PC-3 (cell line): ENCODE measurements around the gene DPEP1. TPM values are rescaled to one million over a fixed set of nuclear protein-coding genes. Genes with fewer than 3 reads are reported as not detected.

Experiments used
- ATAC-seq: fragments of 200-7000 bp; cut with Tn5 transposase; 2 replicates; pipeline ENCODE4 v1.9.1; 2020; ENCODE audit warnings: mild to moderate bottlenecking, moderate library complexity
- BruUV-seq: library from RNA; stranded (reverse); fragments of 400-500 nt; replicated peaks from 2 replicates; lab custom pipeline; 2021; lab: Mats Ljungman, UMichigan
- CTCF ChIA-PET: fragments of 300-600 bp; sonication (Branson Sonifier 250); formaldehyde crosslinking; loops from one replicate; lab custom pipeline; 2022; ENCODE audit warnings: antibody characterized with exemption; lab: Charles Lee
- POLR2A ChIA-PET: fragments of 300-600 bp; sonication (Branson Sonifier 250); formaldehyde crosslinking; loops from one replicate; lab custom pipeline; 2022; ENCODE audit warnings: antibody characterized with exemption; ENCODE audit not compliant: unreplicated experiment; lab: Charles Lee
- DNase-seq: peaks from one replicate; pipeline ENCODE4 v3.0.0-alpha.2; 2015
- H2AFZ ChIP-seq: fragments of 300-600 bp; sonication (generic); 2 replicates; pipeline ENCODE4 v1.6.0; 2016; ENCODE audit warnings: antibody characterized with exemption, low read length
- H3F3A ChIP-seq: fragments of 300-600 bp; sonication (generic); one replicate; pipeline ENCODE4 v1.6.0; 2017; ENCODE audit warnings: antibody characterized with exemption, low read length, control low read depth, mild to moderate bottlenecking; ENCODE audit not compliant: unreplicated experiment
- H3K27ac ChIP-seq: fragments of 300-600 bp; sonication (generic); 2 replicates; pipeline ENCODE4 v1.5.1; 2016; ENCODE audit warnings: mild to moderate bottlenecking, low read length
- H3K27me3 ChIP-seq: fragments of 300-600 bp; sonication (generic); 2 replicates; pipeline ENCODE4 v1.6.1; 2016; ENCODE audit warnings: low read length, mixed read lengths
- H3K36me3 ChIP-seq: fragments of 300-600 bp; sonication (generic); 2 replicates; pipeline ENCODE4 v1.6.1; 2016; ENCODE audit warnings: low read depth, mixed run types, low read length, mixed read lengths
- H3K4me1 ChIP-seq: fragments of 300-600 bp; sonication (generic); 2 replicates; pipeline ENCODE4 v1.5.1; 2016; ENCODE audit warnings: low read length; ENCODE audit not compliant: insufficient read depth
- H3K4me2 ChIP-seq: fragments of 300-600 bp; sonication (generic); 2 replicates; pipeline ENCODE4 v1.6.0; 2016; ENCODE audit warnings: low read length
- H3K4me3 ChIP-seq: fragments of 300-600 bp; sonication (generic); 2 replicates; pipeline ENCODE4 v1.5.1; 2016; ENCODE audit warnings: mild to moderate bottlenecking, low read length, mixed read lengths
- H3K79me2 ChIP-seq: fragments of 300-600 bp; sonication (generic); 2 replicates; pipeline ENCODE4 v1.6.1; 2017; ENCODE audit warnings: low read length, mixed read lengths
- H3K9ac ChIP-seq: fragments of 300-600 bp; sonication (generic); 2 replicates; pipeline ENCODE4 v1.6.0; 2016; ENCODE audit warnings: mild to moderate bottlenecking, low read length
- H3K9me2 ChIP-seq: fragments of 300-600 bp; sonication (generic); replicated peaks from 2 replicates; pipeline ENCODE4 v1.6.1; 2016; ENCODE audit warnings: mixed run types, low read length, mixed read lengths
- H3K9me3 ChIP-seq: fragments of 300-600 bp; sonication (generic); 2 replicates; pipeline ENCODE4 v1.6.1; 2016; ENCODE audit warnings: low read length, mixed read lengths
- H4K20me1 ChIP-seq: fragments of 300-600 bp; sonication (generic); 2 replicates; pipeline ENCODE4 v1.6.1; 2016; ENCODE audit warnings: low read length, mixed read lengths
- CTCF ChIP-seq: fragments of 300-600 bp; sonication (generic); conservative IDR thresholded peaks from 2 replicates; pipeline ENCODE4 v1.5.1; 2017; ENCODE audit warnings: antibody characterized with exemption, low read depth, mild to moderate bottlenecking, low read length
- EZH2 ChIP-seq: fragments of 300-600 bp; sonication (generic); IDR thresholded peaks from one replicate; pipeline ENCODE4 v1.6.1; 2017; ENCODE audit warnings: antibody characterized with exemption, mild to moderate bottlenecking, low read length; ENCODE audit not compliant: unreplicated experiment
- EZH2phosphoT487 ChIP-seq: fragments of 300-600 bp; sonication (generic); IDR thresholded peaks from 2 replicates; pipeline ENCODE4 v1.6.1; 2018; ENCODE audit warnings: mild to moderate bottlenecking, antibody characterized with exemption, low read length, borderline replicate concordance
- intact Hi-C: fragments of 100-400 bp; cut with micrococcal nuclease; formaldehyde crosslinking; loops from 2 replicates; pipeline ENCODE4 v1.9.0; 2023
- total RNA-seq: library from RNA; depleted of rRNA; stranded (reverse); fragments of >200 nt; gene quantifications from 2 replicates; pipeline ENCODE4 v1.2.3, GENCODE V29; 2014

The DPEP1 gene
- total RNA-seq, 1 experiment from 2014 or later = not detected

- H4K20me1 ChIP-seq = no peaks in the 10 kb centered on the region
- ChIA-PET CTCF (no interaction called here), POLR2A (no interaction called here)
- ATAC-seq = no peak
- TF ChIP-seq EZH2 (no peak), CTCF (no peak), EZH2phosphoT487 (no peak)
- H3K36me3 ChIP-seq = no peaks in the 10 kb centered on the region
- no peaks in the 10 kb centered on the region for H3F3A ChIP-seq
- intact Hi-C loops = no loop called here
- peaks cover 5% of the 10 kb centered on the region; the same call in 1 of the 2 replicates for H3K4me1 ChIP-seq
- BruUV-seq = no TSS peak
- no peaks in the 10 kb centered on the region for H3K79me2 ChIP-seq
- no peak overlapping the region for H3K4me3 ChIP-seq
- no peaks in the 10 kb centered on the region for H3K27me3 ChIP-seq
- no peak overlapping the region for H3K9ac ChIP-seq
- no peaks in the 10 kb centered on the region for H3K9me3 ChIP-seq
- H3K9me2 ChIP-seq = no peaks in the 10 kb centered on the region
- H2AFZ ChIP-seq = no peak overlapping the region
- no peak overlapping the region for H3K27ac ChIP-seq
- no peak overlapping the region for H3K4me2 ChIP-seq
- no peak for DNase-seq
These were observed 6.0 kb upstream of the DPEP1 start for GRCh38 chr16:89607453-89607852.

- ATAC-seq (no peak), DNase-seq (no peak)
- H3K27ac ChIP-seq = no peak overlapping the region
- no peaks in the 10 kb centered on the region for H3K9me2 ChIP-seq
- no peaks in the 10 kb centered on the region for H3K36me3 ChIP-seq
- no peaks in the 10 kb centered on the region for H3K4me1 ChIP-seq
- no peaks in the 10 kb centered on the region for H3K27me3 ChIP-seq
- CTCF ChIA-PET = interaction anchor here (0.8 kb wide), 1 partner anchor 115 kb away, joined by 3 read pairs; no protein-coding TSS in a partner anchor
- POLR2A ChIA-PET = interaction anchor here (0.6 kb wide), 1 partner anchor 136 kb away, joined by 3 read pairs; no protein-coding TSS in a partner anchor
- no peaks in the 10 kb centered on the region for H4K20me1 ChIP-seq
- H3K9me3 ChIP-seq = no peaks in the 10 kb centered on the region
- no peak overlapping the region for H3K9ac ChIP-seq
- no peak for TF ChIP-seq CTCF
- TF ChIP-seq EZH2phosphoT487 = no peak
- no peak for TF ChIP-seq EZH2
- H3K4me3 ChIP-seq = no peak overlapping the region
- no peak overlapping the region for H3K4me2 ChIP-seq
- no TSS peak for BruUV-seq
- H3F3A ChIP-seq = no peaks in the 10 kb centered on the region
- intact Hi-C loops = no loop called here
- no peaks in the 10 kb centered on the region for H3K79me2 ChIP-seq
- H2AFZ ChIP-seq = no peak overlapping the region
These were observed 5.3 kb upstream of the DPEP1 start for GRCh38 chr16:89607937-89608740.

- BruUV-seq = no TSS peak
- Histone ChIP-seq H3K9me2 (no peaks in the 10 kb centered on the region), H3K4me1 (no peaks in the 10 kb centered on the region), H3K79me2 (no peaks in the 10 kb centered on the region), H2AFZ (no peak overlapping the region), H3K27me3 (no peaks in the 10 kb centered on the region), H3K4me3 (no peak overlapping the region), H4K20me1 (no peaks in the 10 kb centered on the region), H3F3A (no peaks in the 10 kb centered on the region), H3K27ac (no peak overlapping the region), H3K36me3 (no peaks in the 10 kb centered on the region), H3K4me2 (no peak overlapping the region), H3K9ac (no peak overlapping the region), H3K9me3 (no peaks in the 10 kb centered on the region)
- intact Hi-C loops = no loop called here
- CTCF ChIA-PET = no interaction called here
- no peak for DNase-seq
- ATAC-seq = no peak
- POLR2A ChIA-PET = no interaction called here
- TF ChIP-seq CTCF (no peak), EZH2phosphoT487 (no peak), EZH2 (no peak)
These were observed 3.4 kb upstream of the DPEP1 start for GRCh38 chr16:89610108-89610453.
